NCI-H2107 treated with DMSO at 0.1 percent for 48 hours (cell line): Measurements from ENCODE around the gene PDRG1.

Experiments used
- DNase-seq: peaks from one replicate; lab custom pipeline; 2025; ENCODE audit not compliant: unreplicated experiment; lab: John Stamatoyannopoulos, UW

The PDRG1 gene

GRCh38 chr20:31909253-31910070 lies 42.4 kb downstream of the PDRG1 start:
- DNase-seq: no peak

- DNase-seq: no peak
Measured at GRCh38 chr20:31908424-31908823, 43.4 kb downstream of the PDRG1 start.

- DNase-seq: no peak
Measured at GRCh38 chr20:31908016-31908415, 43.8 kb downstream of the PDRG1 start.

DNA sequence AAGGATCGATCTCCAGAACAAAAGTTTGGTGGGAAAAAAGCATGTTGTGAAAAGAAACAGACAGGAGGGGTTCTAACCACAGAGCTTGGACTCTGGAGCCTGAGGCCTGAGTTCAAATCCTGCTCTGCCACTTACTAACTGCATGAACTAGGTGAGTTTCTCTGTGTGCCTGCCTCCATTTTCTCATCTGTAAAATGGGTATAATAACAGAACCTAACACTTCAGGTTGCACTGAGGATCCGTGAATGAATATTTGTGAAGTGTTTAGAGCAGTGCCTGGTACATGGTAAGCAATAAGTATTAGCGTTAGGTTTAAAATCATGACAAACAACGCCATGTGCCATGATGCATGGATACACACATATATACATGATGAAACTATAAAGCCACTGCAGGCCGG lies 44.8 kb downstream of the PDRG1 start:
- no peak for DNase-seq

GRCh38 chr20:31906001-31906400 lies 45.8 kb downstream of the PDRG1 start:
- no peak for DNase-seq

DNA sequence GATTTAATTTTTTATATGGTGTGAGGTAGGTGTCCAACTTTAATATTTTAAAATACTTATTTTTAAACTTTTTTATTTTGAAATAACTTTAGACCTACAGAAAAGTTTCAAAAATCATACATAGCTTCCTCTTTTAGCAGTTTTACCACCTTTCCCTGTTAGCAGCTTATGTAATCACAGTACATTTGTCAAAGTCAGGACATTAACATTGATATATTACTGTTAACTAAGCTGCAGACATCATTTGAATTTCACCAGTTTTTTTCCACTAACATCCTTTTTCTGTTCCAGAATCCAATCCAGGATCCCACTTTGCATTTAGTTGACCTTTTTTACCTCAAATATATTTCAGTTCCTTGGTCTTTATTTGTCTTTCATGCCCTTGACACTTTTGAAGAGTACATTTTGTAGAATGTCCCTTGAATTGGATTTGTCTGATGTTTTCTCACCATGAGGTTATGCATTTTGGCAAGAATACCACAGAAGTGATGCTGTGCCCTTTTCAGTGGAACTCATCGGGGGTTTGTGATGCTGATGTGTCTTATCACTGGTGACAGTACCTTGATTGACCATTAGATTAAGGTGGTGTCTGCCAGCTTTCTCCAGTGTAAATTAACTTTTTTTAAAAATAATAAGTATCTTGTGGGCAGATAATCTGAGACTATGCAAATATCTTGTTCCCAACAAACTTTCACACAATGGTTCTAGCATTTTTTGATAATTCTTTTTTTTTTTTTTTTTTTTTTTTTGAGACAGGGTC lies 48.0 kb downstream of the PDRG1 start:
- DNase-seq: no peak

- DNase-seq: peak; percentile 14
Measured at GRCh38 chr20:31901615-31902014, 50.2 kb downstream of the PDRG1 start.

- no peak for DNase-seq
Measured at GRCh38 chr20:31897541-31897940, 54.3 kb downstream of the PDRG1 start.

DNA sequence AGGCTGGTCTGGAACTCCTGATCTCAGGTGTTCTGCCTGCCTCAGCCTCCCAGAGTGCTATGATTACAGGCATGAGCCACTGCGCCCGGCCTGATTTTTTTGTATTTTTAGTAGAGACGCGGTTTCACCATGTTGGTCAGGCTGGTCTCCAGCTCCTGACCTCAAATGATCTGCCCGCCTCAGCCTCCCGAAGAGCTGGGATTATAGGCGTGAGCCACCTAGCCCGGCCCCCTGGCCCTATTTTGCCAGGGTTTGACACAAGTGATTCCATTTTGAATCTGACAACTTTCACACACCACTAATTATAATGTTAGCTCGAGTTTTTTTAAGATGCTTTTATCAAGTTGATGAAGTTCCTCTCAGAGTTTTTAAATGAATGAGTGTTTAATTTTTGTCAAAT lies 55.8 kb downstream of the PDRG1 start:
- DNase-seq: no peak

GRCh38 chr20:31894980-31895675 lies 56.7 kb downstream of the PDRG1 start:
- DNase-seq: no peak
